ENCODE measurements around the gene PLEKHB2.
"Not testable (repeated sequence)": the region's sequence is repeated elsewhere in the genome, so short reads cannot be mapped to it uniquely, and the experiment has no call there.

Gene PLEKHB2

DNA sequence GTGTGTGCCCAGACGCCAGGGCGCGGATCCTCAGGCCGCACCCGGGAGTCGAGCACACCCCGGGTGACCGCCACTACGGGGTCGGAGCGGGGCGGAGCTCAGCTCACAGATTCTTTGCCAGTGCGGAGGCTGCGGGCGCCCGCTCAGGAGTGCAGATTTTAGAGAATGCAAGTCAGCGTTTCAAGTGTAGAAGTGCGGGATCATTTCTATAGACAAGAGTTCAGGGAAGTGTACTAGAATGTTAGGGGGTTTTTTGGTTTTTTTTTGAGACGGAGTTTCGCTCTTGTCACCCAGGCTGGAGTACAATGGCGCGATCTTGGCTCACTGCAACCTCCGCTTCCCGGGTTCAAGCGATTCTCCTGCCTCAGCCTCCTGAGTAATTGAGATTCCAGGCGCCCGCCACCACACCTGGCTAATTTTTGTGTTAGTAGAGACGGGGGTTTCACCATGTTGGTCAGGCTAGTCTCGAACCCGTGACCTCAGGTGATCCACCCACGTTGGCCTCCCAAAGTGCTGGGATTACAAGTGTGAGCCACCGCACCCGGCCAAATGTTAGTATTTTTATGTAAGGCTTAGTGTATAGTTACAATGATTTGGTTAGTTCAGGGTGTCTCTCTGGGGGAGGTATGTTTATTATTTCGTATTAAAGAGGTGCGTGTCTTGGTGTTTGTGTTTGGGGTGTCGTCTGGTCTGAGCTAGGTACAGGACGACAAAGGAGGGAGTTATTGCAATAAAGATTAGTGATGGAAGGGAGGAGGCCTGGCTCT lies 11.3 kb upstream of the PLEKHB2 start:
- in situ Hi-C loops (cut with HindIII; ENCODE audit: low sequenced_read_pairs), result no loop called here

DNA sequence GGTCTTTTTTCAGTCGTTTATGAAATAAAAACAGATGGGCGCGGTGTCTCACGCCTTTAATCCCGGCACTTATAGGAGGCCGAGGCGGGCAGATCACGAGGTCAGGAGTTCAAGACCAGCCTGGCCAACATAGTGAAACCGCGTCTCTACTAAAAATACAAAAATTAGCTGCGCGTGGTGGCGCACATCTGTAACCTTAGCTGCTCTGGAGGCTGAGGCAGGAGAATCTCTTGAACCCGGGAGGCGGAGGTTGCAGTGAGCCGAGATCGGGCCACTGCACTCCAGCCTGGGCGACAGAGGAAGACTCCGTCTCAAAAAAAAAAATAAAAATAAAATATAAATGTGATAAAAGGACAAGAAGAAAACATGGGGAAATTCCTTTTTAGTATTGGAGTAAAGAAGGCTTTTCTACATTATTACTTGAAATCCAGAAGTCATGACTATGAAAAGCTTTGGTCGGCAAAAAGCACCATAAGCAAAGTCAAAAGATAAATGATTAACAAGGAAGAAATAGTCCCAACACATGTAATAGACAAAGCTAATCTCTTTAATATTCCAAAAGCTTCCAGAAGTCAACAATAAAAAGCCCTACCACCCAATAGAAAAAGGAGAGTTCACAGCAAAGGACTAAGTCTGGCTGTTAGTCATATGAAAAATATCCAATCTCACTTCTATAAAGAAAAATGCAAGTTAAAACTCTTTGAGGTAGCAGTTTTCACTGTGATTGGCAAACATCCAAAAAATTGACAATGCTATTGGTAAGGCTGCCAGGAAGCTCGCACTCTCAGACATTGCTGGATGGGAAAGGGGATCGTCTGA lies 10.5 kb upstream of the PLEKHB2 start:
- in situ Hi-C loops (cut with HindIII; ENCODE audit: low sequenced_read_pairs), result no loop called here

DNA sequence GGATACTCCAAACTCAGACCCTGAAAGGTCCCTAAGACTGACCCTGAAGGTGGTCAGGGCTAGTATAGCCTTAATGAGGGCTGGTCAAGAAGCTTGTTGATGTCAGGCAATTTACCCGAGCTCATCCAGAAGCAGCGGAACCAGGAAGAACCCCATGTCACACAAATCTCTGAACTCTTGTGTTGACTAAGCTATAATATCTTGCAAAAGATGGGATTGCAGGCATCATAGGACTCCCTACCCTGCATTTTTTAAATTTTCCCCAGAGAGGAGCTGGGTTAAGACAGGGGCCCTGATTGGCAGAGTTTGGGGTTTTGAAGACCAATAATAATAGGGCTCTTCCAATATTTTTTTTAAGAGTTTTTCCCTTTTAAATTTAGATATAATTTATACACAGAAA lies 2.0 kb upstream of the PLEKHB2 start:
- in situ Hi-C loops (cut with HindIII; ENCODE audit: low sequenced_read_pairs), result no loop called here

DNA sequence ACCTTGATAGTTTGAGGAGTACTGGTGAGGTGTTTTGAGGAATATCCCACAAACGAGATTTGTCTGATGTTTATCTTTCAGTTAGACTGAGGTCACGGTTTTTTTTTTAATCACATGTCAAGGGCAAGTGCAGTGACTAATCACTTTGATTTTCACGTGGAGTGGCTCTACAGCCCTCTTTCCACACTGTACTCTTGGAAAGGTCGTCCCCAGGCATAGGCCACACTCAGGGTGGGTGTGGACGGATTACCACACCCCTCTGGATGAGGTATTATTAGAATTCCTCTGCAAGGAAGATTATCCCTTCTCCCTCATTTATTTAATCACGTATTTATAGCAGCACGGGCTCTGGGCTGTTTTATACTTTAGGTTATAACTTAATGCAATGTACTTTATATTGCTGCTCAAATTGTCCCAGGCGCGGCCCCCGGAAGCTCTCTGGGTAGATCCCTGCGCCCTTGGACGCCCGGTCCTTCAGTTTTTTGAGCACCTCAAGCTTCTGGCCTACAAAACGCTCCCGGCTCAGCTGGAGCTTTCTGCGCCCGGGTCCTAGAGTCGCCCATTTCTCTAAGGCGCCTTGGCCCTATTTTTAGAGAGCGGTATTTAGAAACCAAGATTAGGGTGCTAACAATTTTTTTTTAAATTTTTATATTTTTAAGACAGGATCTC lies 515 bp upstream of the PLEKHB2 start:
- in situ Hi-C loops (cut with HindIII; ENCODE audit: low sequenced_read_pairs), result no loop called here

DNA sequence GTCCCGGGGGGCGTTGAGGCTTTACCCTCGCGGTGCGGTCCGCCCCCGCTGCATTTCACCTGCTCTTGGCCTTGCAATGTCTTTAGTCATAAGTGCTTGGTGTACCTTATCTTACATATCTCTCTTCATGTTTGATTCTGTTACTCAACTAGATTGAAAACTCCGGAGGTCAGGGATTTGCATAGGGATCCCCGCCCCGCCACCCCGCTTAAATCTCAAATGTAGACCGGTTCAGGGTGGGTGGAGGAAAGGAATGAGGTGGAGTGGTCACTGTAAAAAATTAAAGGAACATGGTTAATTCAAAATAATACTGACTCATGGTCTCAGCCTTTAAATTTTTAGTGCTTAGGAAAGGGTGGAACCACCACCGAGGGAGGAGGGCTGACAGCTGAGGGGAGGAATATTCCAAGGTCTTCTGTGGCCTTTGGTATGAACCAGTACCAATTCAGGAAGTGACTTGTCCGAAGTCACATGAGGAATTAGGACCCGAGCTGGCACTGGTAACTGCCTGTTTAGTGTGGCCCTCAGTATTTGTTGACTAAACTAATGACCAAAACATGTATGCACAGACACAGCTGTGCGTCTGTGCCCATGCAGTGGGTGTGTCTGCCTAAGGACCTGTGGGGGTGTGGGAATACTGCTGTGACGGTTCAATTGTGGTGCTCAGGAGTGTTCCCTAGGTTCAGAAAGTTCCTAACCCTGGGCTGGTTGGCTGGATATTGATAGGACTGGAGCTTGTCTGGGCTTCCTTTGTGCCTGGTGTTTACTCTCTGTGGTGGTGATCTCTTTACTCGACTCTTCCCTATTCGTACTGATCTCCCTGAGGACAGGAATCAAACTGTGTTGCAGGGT lies 1.0 kb downstream of the PLEKHB2 start:
- in situ Hi-C loops (cut with HindIII; ENCODE audit: low sequenced_read_pairs), result no loop called here

DNA sequence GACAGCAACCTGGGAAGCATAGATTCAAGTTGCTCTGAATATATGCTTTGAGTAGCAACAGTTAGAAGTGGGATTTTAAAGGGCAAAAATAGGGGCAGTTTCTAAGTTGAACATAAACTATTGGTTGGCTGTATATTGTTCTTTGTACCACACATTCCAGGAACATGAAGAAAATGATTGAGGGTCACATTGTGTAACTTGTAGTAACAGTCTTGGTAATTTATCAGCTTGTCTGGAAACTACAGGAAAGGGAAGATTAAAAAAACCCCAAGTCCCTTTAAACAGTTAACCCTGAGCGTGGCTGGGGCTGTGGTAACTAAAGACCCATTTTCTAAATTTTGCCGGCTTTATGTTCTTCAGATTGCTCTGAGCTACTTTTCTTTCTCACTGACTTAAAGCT lies 7.4 kb downstream of the PLEKHB2 start:
- in situ Hi-C loops (cut with HindIII; ENCODE audit: low sequenced_read_pairs), result no loop called here

DNA sequence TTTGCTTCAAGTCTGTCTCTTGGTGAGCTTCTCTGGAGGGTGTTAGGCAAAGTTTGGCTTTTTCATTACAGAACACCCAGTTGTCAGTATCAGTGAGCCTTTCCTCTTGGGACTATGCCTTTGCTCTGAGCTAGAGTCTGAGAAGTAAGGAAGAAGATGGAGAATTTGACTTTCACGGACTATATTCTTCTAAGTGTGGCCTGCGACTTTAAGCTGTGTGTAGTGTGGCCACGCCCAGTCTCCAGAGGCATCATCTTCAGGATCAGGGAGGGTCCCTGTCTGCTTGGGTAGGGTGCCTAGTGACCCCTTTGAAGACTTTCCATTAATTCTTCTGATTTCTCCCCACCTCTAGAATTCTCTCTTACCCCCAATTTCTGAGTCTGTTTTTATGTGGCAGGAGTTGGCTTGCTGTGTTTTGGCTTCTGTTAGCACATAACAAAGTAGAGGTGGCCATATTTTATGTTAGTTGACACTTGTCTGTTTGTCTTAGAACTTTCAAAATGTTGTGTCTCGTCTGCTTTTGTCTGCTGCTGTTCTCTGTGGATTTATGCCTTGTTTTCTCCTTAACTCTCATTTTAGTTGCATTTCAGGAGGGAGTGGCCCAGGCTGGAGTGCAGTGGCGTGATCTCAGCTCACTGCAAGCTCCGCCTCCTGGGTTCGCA lies 8.6 kb downstream of the PLEKHB2 start:
- in situ Hi-C loops (cut with HindIII; ENCODE audit: low sequenced_read_pairs), result no loop called here

DNA sequence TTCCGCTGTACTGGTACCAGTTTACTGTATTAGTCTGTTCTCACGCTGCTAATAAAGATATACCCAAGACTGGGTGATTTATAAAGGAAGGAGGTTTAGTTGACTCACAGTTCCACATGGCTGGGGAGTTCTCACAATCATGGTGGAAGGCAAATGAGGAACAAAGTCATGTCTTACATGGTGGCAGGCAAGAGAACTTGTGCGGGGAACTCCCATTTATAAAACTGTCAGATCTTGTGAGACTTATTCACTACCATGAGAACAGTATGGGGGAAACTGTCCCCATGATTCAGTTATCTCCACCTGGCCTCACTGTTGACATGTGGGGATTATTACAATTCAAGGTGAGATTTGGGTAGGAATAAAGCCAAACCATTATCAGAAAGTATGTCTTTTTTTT lies 9.8 kb downstream of the PLEKHB2 start:
- in situ Hi-C loops (cut with HindIII; ENCODE audit: low sequenced_read_pairs), result not testable (repeated sequence)

DNA sequence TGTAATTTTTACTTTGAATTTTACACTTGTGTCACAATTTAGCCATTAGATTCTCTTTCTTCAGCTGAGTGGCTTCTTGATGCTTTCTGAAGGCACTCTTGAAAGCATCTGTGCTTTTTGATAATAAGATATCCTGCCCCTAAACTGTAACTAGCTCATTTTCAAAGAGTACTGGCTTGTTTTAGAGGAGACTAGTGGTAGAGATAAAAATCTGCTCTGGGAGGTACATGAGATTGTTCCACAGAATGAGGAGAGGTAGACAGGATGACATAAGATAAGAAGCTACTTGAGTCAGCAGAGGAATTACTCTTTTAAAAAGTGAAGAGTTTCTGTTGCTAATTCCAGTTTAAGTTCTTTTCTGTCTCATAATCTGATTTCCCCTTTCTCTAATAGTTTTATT lies 10.6 kb downstream of the PLEKHB2 start:
- in situ Hi-C loops (cut with HindIII; ENCODE audit: low sequenced_read_pairs), result no loop called here

DNA sequence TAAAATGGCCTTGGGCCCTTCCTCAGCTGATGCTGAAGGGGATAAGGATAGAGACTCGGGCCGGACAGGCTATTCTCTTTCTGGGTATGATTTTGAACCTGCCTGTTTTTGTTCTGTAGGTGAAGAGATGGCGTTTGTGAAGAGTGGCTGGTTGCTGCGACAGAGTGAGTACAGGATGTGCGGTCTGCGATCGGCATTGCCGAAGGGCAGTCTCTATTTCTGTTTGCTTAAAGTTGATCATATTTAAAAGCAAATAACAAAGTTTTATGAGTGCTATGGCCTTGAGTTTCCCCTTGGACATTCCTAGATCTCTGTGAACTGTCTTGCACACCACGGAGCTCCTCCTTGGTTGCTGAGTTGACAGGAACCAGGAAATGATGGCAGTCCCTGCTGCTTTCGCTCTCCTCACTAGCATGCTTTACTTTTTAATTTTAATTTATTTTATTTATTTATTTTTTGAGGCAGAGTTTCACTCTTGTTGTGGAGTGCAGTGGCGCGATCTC lies 15.7 kb downstream of the PLEKHB2 start:
- in situ Hi-C loops (cut with HindIII; ENCODE audit: low sequenced_read_pairs), result no loop called here

DNA sequence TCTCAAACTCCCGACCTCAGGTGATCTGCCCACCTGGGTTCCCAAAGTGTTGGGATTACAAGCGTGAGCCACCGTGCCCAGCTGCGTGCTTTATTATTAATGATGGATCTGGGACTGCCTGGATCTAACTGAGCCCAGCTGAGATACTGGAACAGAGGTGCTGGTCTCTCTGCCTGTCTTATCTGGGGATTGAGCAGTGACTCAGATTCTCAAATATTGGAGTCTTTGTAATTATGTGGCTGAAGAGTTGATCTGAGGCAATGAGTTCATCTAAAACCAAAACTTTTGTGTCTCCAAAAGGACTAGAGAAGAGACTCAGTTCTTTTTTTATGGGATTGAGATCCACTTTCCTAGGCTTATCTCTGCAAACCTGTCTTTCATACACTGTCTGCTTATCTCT lies 16.3 kb downstream of the PLEKHB2 start:
- in situ Hi-C loops (cut with HindIII; ENCODE audit: low sequenced_read_pairs), result no loop called here

DNA sequence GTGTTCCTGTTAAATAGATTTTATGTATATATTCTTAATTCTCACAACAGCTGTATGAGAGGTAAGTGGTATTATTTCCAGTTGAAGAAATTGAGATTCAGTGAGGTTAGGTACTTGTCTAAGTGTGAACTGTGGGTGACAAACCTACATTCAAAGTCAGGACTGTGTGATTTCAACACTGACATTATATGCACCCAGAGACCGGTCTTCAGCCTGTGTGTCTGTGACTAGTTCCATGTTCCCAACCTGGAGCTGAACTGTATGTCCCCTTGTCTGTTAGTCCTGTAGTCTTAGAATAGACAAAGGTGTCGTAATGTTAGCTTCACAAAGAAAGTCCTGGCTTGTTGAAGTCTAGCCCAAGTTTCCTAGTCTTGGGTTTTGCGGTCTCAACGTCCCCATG lies 17.4 kb downstream of the PLEKHB2 start:
- in situ Hi-C loops (cut with HindIII; ENCODE audit: low sequenced_read_pairs), result no loop called here

DNA sequence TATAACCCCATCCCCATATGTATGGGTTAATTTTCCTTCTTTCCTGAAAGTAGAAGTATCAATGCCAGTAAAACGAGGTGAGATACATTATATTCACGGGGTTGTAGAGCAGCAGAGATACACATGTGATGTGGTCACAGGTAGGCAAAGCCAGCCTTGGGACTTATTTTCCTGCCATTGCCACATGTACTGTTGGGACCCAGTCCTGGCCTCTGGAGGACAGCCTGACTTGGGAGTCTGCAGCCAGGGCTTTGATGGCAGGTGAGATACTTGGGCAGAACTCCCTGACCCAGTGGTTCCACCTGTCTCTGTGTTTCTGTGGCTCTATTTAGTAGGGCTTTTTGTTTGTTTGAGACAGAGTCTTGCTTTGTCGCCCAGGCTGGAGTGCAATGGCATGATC lies 18.1 kb downstream of the PLEKHB2 start:
- in situ Hi-C loops (cut with HindIII; ENCODE audit: low sequenced_read_pairs), result no loop called here

DNA sequence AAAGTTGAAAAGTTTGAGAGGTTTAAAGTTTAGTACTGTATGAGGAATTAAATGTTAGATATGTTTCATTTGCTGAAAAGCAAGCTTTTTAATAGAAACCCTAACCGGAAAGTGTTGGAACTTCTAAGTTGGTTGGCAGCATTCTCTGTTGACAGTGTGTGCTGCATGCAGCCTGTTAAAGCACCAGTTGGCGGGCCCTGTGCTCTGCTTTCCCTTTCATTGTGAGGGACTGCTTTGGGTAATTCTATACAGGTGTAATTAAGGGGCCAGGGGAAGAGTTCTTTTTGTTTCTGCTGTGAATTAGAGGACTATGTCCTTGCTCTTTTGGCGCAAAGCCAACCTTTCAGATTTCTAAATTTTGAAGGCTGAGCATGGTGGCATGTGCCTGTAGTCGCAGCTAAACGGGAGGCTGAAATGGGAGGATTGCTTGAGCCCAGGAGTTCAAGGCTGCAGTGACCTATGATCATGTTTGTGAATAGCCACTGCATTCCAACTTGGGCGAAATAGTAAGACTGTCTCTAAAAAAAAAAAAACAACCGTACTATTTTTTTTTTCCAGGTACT lies 20.1 kb downstream of the PLEKHB2 start:
- in situ Hi-C loops (cut with HindIII; ENCODE audit: low sequenced_read_pairs), result no loop called here

DNA sequence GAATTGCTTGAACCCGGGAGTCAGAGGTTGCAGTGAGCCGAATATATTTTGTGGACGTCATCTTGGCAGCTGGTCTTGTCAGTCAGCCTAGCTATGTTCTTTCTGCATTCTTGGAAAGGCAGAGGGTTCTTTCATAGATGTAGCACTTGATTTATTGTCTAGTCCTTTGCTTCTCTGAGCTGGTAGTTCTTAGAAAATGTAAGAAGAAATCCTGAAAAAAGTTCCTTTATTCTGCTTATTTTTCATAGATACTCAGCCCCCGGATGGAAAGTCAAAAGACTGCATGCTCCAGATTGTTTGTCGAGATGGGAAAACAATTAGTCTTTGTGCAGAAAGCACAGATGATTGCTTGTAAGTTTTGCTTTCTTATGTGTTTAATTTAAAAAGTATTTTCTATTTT lies 21.3 kb downstream of the PLEKHB2 start:
- in situ Hi-C loops (cut with HindIII; ENCODE audit: low sequenced_read_pairs), result no loop called here

DNA sequence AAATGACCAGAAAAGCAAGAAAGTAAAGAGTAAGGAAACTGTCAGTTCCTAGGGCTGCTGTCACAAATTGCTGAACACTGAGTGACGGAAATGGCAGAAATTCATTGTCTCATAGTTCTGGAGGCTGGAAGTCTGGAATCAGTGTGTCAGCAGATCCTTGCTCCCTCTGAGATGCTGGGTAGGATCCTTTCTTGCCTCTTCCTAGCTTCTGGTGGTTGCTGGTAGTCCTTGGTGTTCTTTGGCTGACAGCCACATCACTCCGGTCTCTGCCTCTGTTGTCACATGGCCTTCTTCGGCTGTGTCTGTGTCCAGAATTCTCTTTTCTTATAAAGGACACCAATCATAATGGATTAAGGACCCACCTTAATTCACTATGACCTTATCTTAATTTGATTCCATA lies 21.9 kb downstream of the PLEKHB2 start:
- in situ Hi-C loops (cut with HindIII; ENCODE audit: low sequenced_read_pairs), result no loop called here

DNA sequence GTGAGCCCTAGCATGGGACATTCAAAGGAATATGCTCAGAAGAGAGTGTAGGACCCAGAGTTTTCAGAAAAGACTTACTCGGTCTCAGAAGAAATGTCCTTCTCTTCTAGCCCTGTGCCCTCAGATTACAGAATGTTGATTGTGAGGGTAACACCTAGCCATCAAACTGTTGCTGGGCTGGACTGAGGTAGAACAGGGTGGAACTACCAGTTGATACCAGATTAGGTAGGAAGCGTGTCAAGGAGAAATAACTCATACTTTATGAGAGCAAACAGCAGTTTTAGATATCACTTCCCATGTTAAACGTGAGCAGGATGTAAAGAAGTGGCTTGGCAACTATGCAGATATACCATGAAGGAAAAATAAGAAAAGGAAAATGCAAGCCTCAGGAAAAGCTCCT lies 22.8 kb downstream of the PLEKHB2 start:
- in situ Hi-C loops (cut with HindIII; ENCODE audit: low sequenced_read_pairs), result no loop called here

DNA sequence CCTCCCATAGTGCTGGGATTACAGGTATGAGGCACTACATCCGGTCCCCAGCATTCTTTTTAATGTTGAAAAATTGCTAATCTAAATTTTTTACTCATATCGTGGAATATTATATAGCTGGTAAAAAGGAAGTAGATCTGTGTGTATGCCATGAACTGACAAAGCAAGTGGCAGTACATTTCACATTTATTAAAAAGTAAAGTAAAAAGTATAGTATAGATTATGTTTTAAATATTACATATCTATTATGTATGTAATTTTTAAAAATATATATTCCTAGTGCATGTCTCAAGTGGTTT lies 25.1 kb downstream of the PLEKHB2 start:
- in situ Hi-C loops (cut with HindIII; ENCODE audit: low sequenced_read_pairs), result no loop called here

DNA sequence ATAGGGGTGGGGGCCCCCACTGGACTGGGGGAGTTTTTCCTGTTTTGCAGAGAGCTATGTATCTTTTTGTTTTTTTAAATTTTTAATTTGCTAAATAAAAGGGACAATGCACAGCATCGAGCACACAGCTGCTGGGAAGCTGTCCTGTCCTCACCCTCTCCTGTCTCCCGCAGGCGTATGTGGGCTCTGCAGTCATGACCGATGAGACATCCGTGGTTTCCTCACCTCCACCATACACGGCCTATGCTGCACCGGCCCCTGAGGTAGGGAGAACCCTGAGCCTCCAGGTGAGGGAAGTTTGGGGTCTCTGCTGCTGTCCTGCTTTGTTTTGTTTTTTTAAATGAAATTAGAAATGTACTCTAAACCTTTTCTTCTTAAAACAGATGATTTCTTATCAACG lies 27.6 kb downstream of the PLEKHB2 start:
- in situ Hi-C loops (cut with HindIII; ENCODE audit: low sequenced_read_pairs), result no loop called here

DNA sequence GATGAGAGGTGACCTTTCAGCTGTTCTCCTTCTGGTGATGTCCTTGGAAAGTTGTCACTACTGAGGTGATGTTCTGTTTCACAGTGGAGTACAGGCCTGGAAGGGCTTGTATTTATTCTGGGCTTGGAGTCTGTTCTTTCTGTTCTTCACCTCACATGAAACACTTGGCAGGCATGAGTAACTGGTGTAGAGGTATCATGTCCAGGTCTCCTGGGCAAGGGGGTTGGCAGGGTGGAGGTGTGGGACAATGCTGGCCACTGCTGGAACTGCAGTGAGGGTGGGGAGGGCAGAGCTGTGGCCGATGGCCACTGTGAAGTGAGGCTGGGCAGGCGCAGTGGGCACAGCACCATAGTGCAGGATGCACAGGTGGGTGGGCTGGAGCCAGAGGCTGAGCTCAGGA lies 35.4 kb downstream of the PLEKHB2 start:
- in situ Hi-C loops (cut with HindIII; ENCODE audit: low sequenced_read_pairs), result no loop called here
